Hippocampal formation (tissue), 2 donors: ENCODE measurements around the gene NIT1.

Experiments
- DNase-seq, 2 donors: peaks; one replicate each; lab custom pipeline; 2025; lab: John Stamatoyannopoulos, UW

The NIT1 gene

GRCh38 chr1:161117759-161118581 is at the start of gene NIT1, which contains the start of gene PFDN2:
Gene NIT1, plus strand, starts transcription at chr1:161118105. Its CDS starts 72 bp downstream, at chr1:161118177.
Gene PFDN2, minus strand, starts transcription at chr1:161118037. Its CDS starts 11 bp downstream, at chr1:161118026.
- peak; percentile 74 to 78 for DNase-seq

- peak; percentile 15 to 36 for DNase-seq
Observed at GRCh38 chr1:161068306-161069234, 49.3 kb upstream of the NIT1 start.

GRCh38 chr1:161069241-161069640 is 48.7 kb upstream of the NIT1 start:
- DNase-seq: no peak

GRCh38 chr1:161069731-161070270 is 48.1 kb upstream of the NIT1 start, which contains the start of gene ARHGAP30:
Gene ARHGAP30, minus strand, starts transcription at chr1:161069891. Its CDS starts 267 bp downstream, at chr1:161069624.
- DNase-seq: peak in 1 of 2 donors; percentile 53

GRCh38 chr1:161070761-161071160 is 47.1 kb upstream of the NIT1 start:
- no peak for DNase-seq

GRCh38 chr1:161071886-161072371 is 46.0 kb upstream of the NIT1 start:
- no peak for DNase-seq

GRCh38 chr1:161072751-161073449 is 45.0 kb upstream of the NIT1 start:
- DNase-seq: no peak

- no peak for DNase-seq
Observed at GRCh38 chr1:161073474-161074121, 44.3 kb upstream of the NIT1 start.

- DNase-seq: no peak
Observed at GRCh38 chr1:161074676-161075368, 43.1 kb upstream of the NIT1 start.

GRCh38 chr1:161076410-161076809 is 41.5 kb upstream of the NIT1 start:
- DNase-seq: no peak

- DNase-seq: no peak
Observed at GRCh38 chr1:161077426-161077825, 40.5 kb upstream of the NIT1 start.

GRCh38 chr1:161079436-161080110 is 38.3 kb upstream of the NIT1 start:
- no peak for DNase-seq

- no peak for DNase-seq
Observed at GRCh38 chr1:161080441-161081405, 37.2 kb upstream of the NIT1 start.

- no peak for DNase-seq
Observed at GRCh38 chr1:161081519-161081918, 36.4 kb upstream of the NIT1 start.

- no peak for DNase-seq
Observed at GRCh38 chr1:161082483-161082882, 35.4 kb upstream of the NIT1 start.

GRCh38 chr1:161082996-161083747 is 34.7 kb upstream of the NIT1 start:
- no peak for DNase-seq

- no peak for DNase-seq
Observed at GRCh38 chr1:161083748-161084596, 33.9 kb upstream of the NIT1 start.
